MG63 (cell line): Measurements from ENCODE around the gene PRG3. TPM values are rescaled to one million over a fixed set of nuclear protein-coding genes. Genes with fewer than 3 reads are reported as not detected.
A peak's percentile ranks its signal among the peaks of the same experiment; 100 is the strongest.
"Not testable (repeated sequence)": the region's sequence is repeated elsewhere in the genome, so short reads cannot be mapped to it uniquely, and the experiment has no call there.

ENCODE experiments used
- DNase-seq: peaks from one replicate; pipeline ENCODE4 v3.0.0-alpha.2; 2020
- H3K27me3 ChIP-seq: fragments of 250-450 bp; sonication (Bioruptor Pico); 2 replicates; pipeline ENCODE4 v1.5.1; 2020; ENCODE audit warnings: mild to moderate bottlenecking, moderate library complexity
- H3K36me3 ChIP-seq: fragments of 250-450 bp; sonication (Bioruptor Pico); 2 replicates; pipeline ENCODE4 v1.5.1; 2020; ENCODE audit warnings: mild to moderate bottlenecking, moderate library complexity
- H3K4me3 ChIP-seq: fragments of 250-450 bp; sonication (Bioruptor Pico); 2 replicates; pipeline ENCODE4 v1.5.1; 2020; ENCODE audit warnings: mild to moderate bottlenecking, moderate library complexity
- H3K9me3 ChIP-seq: fragments of 250-450 bp; sonication (Bioruptor Pico); 2 replicates; pipeline ENCODE4 v1.5.1; 2020; ENCODE audit warnings: mild to moderate bottlenecking, moderate library complexity
- total RNA-seq: library from RNA; depleted of rRNA; stranded (reverse); fragments of >200 nt; shearing (Covaris generic); gene quantifications from 2 replicates; pipeline ENCODE4 v1.2.3, GENCODE V29; 2014; ENCODE audit warnings: low replicate concordance

PRG3 gene
- total RNA-seq, 1 experiment from 2014 or later, result not detected

- DNase-seq, result no peak
- H3K4me3 ChIP-seq, result no peak overlapping the region
- H3K27me3 ChIP-seq, result no peaks in the 10 kb centered on the region
- no peaks in the 10 kb centered on the region for H3K9me3 ChIP-seq
- peaks cover 95% of the 10 kb centered on the region for H3K36me3 ChIP-seq
Observed at GRCh38 chr11:57414612-57415212, 33.8 kb upstream of the PRG3 start.

- Histone ChIP-seq H3K9me3 (no peaks in the 10 kb centered on the region), H3K27me3 (no peaks in the 10 kb centered on the region), H3K4me3 (no peak overlapping the region), H3K36me3 (peaks cover 99% of the 10 kb centered on the region)
- peak; percentile 66 for DNase-seq
Observed at GRCh38 chr11:57413681-57414080, 32.7 kb upstream of the PRG3 start.

GRCh38 chr11:57410287-57410686, 29.3 kb upstream of the PRG3 start:
- Histone ChIP-seq H3K36me3 (peaks cover 90% of the 10 kb centered on the region), H3K4me3 (no peak overlapping the region), H3K9me3 (no peaks in the 10 kb centered on the region), H3K27me3 (no peaks in the 10 kb centered on the region)
- peak; percentile 68 for DNase-seq

- Histone ChIP-seq H3K9me3 (no peaks in the 10 kb centered on the region), H3K36me3 (peaks cover 82% of the 10 kb centered on the region), H3K4me3 (no peak overlapping the region), H3K27me3 (no peaks in the 10 kb centered on the region)
- DNase-seq, result no peak
Observed at GRCh38 chr11:57409321-57410100, 28.6 kb upstream of the PRG3 start.

- no peak for DNase-seq
- H3K27me3 ChIP-seq, result no peaks in the 10 kb centered on the region
- H3K36me3 ChIP-seq, result peaks cover 74% of the 10 kb centered on the region
- no peak overlapping the region for H3K4me3 ChIP-seq
- no peaks in the 10 kb centered on the region for H3K9me3 ChIP-seq
Observed at GRCh38 chr11:57408771-57409170, 27.8 kb upstream of the PRG3 start.

GRCh38 chr11:57407941-57408475, 27.1 kb upstream of the PRG3 start:
- no peak for DNase-seq
- H3K36me3 ChIP-seq, result peaks cover 67% of the 10 kb centered on the region
- no peak overlapping the region for H3K4me3 ChIP-seq
- no peaks in the 10 kb centered on the region for H3K9me3 ChIP-seq
- H3K27me3 ChIP-seq, result no peaks in the 10 kb centered on the region

GRCh38 chr11:57407010-57407920, 26.3 kb upstream of the PRG3 start:
- H3K36me3 ChIP-seq, result peaks cover 59% of the 10 kb centered on the region
- no peak overlapping the region for H3K4me3 ChIP-seq
- no peaks in the 10 kb centered on the region for H3K9me3 ChIP-seq
- no peak for DNase-seq
- H3K27me3 ChIP-seq, result no peaks in the 10 kb centered on the region

GRCh38 chr11:57406337-57406904, 25.5 kb upstream of the PRG3 start:
- H3K4me3 ChIP-seq, result no peak overlapping the region

GRCh38 chr11:57405271-57405860, 24.4 kb upstream of the PRG3 start:
- Histone ChIP-seq H3K9me3 (no peaks in the 10 kb centered on the region), H3K27me3 (no peaks in the 10 kb centered on the region), H3K36me3 (peaks cover 42% of the 10 kb centered on the region), H3K4me3 (no peak overlapping the region)
- peak; percentile 21 for DNase-seq

More at GRCh38 chr11:57406337-57406904, 25.5 kb upstream of the PRG3 start:
- DNase-seq, result peak; percentile 74
- no peaks in the 10 kb centered on the region for H3K9me3 ChIP-seq
- H3K27me3 ChIP-seq, result no peaks in the 10 kb centered on the region
- H3K36me3 ChIP-seq, result peaks cover 51% of the 10 kb centered on the region

- H3K4me3 ChIP-seq, result no peak overlapping the region
- no peak for DNase-seq
Observed at GRCh38 chr11:57403802-57404147, 22.8 kb upstream of the PRG3 start.

GRCh38 chr11:57403003-57403801, 22.3 kb upstream of the PRG3 start:
- H3K4me3 ChIP-seq, H3K9me3 ChIP-seq, DNase-seq, H3K27me3 ChIP-seq: not testable (repeated sequence)
- peaks cover 20% of the 10 kb centered on the region for H3K36me3 ChIP-seq

More at GRCh38 chr11:57403802-57404147, 22.8 kb upstream of the PRG3 start:
- H3K9me3 ChIP-seq, result no peaks in the 10 kb centered on the region
- no peaks in the 10 kb centered on the region for H3K27me3 ChIP-seq
- H3K36me3 ChIP-seq, result peaks cover 26% of the 10 kb centered on the region

GRCh38 chr11:57402188-57403002, 21.4 kb upstream of the PRG3 start:
- no peaks in the 10 kb centered on the region for H3K9me3 ChIP-seq
- H3K4me3 ChIP-seq, result no peak overlapping the region
- no peaks in the 10 kb centered on the region for H3K27me3 ChIP-seq
- DNase-seq, result no peak
- H3K36me3 ChIP-seq, result peaks cover 12% of the 10 kb centered on the region

- no peaks in the 10 kb centered on the region for H3K27me3 ChIP-seq
- no peak for DNase-seq
Observed at GRCh38 chr11:57399972-57400578, 19.1 kb upstream of the PRG3 start.

GRCh38 chr11:57399221-57399620, 18.3 kb upstream of the PRG3 start:
- Histone ChIP-seq H3K9me3 (no peaks in the 10 kb centered on the region), H3K36me3 (no peaks in the 10 kb centered on the region), H3K4me3 (no peak overlapping the region), H3K27me3 (no peaks in the 10 kb centered on the region)
- DNase-seq, result no peak

More at GRCh38 chr11:57399972-57400578, 19.1 kb upstream of the PRG3 start:
- Histone ChIP-seq H3K4me3 (no peak overlapping the region), H3K9me3 (no peaks in the 10 kb centered on the region), H3K36me3 (no peaks in the 10 kb centered on the region)
